ENCODE data around the gene FIGN.

The FIGN gene

DNA sequence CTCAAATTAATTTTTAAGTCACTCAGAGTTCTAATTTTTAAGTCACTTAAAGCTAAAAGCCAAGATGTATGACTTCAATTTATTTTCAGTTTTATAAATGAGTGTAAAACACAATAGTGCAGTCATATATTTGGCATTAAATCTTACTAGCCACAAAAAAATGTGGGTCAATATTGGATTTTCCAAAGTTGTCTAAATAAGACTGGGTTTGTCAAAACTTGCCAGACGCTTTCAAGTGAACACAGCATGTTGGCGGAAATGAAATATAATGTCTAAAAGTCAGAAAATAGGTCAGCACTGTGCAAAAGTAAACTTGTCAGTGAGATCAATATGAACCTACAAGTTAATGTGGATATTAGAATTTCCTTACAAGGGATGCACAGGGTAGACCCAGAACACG lies 128.9 kb downstream of the FIGN start:
- no peak for DNase-seq

DNA sequence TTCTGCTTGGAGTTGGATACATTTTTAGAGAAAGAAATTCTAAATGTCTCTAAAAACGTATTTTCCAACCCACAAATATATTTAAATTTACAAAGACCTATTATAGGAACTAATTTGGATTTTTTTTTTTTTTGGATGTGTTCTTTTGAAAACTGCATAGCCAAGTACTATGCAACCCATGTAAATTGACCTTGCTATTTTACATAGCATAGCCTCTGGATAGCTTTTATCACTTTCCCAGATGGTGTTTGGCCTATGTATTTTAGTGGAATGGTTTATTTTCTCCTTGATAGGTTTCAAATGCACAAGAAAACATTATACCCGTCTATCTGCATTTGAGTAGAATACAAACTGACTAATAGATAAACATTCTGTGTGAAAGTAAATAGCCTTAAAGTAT lies 130.0 kb downstream of the FIGN start:
- no peak for DNase-seq

DNA sequence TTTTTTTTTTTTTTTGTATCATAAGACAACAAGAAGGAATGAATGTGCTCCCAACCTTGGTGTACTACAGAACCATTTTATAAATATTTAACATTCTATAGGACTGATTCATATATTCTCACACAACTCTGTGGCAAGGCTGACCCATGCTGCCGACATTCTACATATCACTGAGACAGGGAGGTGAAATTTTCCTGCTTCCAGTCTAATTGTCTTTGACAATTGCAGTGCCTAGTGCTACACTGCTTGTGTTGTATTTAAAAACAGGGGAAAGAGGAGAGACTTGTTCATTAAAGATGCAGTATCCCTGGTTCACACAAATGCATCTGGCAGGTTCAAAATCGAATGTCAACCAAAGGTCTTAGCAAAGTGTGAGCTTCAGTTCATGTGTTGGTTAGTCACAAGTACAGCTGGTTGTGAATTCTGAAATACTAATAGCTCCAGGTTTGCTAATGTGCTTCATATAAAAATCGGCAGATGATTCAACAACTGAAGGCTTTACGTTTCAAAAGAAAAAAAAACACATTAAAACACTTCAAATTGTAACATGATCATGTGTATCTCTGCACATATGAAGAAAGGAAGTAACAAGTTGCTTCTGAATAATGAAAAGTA lies 130.8 kb downstream of the FIGN start:
- no peak for DNase-seq

DNA sequence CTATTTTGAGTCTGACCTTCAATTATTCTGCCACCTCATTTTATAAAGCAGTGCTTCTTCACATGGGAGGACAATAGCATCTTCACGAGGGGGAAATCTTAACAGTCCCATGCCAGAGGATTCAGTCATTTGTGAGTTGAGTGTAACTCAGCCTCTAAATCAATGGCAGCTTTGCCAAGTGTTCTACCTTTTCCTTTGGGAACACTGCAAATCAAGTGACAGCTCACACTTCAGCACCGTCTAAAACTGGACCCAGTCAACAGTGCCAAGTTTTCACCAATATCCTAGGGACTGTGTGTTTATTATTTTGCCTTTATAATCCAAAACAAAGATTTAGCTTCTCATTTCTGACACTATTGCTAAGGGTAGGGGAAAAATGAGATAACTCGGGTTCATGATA lies 133.6 kb downstream of the FIGN start:
- no peak for DNase-seq

DNA sequence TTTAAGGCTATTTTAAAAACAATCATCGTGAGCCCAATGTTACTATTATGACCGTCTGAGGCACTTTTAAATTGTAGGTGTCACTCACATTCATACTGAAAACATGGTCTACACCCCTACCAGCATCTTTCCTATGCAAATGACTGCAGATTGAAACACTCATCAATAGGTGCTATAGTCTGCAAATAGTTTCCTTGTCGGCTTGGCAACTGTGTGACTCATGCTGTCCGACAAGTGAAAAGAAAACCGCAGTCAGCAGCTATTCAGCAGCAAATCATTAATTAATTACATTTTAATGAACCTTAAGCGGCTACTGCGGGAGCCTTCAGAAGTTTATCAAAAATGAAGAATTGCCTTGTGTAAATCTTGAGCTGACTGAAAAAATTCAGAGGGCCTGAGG lies 134.4 kb downstream of the FIGN start:
- no peak for DNase-seq

DNA sequence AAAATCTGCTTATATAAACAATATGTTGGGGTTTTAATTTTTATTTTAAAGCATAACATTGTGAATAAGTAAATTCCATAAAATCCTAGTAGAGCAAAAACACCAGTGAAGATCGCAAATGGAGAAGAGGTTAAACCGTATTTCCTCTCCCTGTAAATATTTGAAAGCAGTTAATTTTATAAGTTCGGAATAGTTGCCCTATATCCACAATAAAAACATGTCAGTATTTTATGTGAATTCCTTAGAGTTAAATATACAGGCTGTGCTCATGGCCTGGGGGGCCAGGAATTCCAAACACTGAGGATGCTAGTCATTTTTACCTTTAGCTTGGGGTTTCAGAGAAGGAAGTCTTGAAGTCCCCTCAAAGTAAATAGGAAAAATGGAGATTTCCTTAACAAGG lies 135.0 kb downstream of the FIGN start:
- DNase-seq = no peak

DNA sequence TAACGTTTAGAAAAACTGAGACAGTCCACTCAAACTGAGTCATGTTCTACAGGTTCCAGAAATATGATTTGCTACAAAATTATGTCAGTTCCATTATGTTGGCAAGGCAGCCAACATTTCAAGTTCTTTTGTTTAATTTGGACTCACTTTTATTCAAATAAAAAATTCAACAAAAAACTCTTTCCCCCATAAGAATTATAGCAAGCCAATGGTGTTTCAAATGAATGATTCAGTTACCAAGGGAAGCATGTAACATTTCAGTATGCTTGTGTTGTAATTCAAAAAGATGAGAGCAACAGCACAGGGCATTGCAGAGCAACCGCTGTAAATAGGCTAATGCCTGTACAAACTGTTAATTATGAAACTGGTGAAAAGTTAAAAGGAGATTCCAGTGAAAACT lies 140.8 kb downstream of the FIGN start:
- no peak for DNase-seq

DNA sequence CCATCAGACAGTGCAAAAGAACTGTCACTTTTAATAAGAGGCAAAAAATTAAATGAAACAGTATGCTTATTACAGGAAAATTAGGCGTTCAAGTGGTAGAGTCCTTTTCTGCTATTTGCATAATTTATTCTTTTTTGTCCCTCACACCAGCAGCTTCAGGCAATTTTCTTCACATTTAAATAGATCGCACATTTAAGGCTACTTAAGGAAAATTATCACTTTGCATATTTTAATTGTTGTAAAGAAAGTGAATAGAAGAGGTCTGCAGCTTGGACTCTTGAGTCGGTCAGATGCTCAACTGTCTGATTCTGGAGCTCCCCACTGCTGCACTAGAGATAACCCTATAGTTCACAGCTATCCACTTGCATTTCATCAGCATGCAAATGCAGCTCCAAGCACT lies 141.3 kb downstream of the FIGN start:
- no peak for DNase-seq

DNA sequence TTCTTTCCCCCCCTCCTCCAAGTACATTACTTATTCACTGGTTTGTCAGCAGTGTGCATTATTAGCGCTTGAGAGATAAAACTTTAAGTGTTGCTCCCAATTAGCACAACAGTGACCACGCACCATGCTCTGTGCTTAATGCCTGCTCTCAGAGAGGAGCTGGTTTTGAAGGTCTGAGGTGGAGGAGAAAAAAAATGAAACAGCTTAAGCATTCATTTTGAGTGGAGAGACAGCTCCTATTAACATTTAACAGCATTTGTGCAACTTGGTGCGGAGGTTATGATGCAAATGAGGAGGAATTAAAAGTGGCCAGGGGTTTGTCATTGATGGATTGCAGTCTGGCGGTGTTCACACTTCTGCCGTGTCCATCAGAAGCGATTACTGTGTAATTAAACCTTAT lies 141.8 kb downstream of the FIGN start:
- DNase-seq = no peak

DNA sequence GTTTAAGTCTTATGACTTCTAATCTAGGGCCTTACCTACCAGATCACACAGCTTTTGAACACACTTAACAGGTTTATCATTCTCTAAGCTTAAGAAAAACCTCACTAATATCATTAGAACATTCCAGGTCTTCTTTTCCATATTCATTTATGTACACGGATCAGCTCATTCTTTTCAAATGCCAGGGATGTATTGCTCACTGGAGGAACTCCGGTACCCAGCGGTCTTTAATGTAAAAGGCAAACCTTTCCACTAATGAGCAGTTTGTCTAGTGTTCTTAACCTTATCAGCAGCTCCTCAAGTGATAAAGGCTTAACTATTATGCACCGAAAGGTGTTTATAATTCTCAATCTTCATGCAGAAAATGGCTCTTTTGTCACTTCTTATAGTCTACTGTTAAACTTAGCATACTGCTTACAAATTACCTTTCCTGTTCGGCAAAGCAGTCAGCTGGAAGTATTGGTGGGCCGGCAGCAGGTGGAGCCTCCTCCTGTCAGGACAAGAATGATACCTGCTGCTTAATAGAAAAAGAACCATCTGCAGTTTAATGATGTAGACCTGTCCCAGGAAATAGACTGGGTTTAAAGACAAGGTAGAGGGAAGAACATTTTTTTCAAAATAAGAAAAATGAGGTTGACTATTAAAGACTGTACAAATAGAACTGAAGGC lies 142.7 kb downstream of the FIGN start:
- DNase-seq = no peak

DNA sequence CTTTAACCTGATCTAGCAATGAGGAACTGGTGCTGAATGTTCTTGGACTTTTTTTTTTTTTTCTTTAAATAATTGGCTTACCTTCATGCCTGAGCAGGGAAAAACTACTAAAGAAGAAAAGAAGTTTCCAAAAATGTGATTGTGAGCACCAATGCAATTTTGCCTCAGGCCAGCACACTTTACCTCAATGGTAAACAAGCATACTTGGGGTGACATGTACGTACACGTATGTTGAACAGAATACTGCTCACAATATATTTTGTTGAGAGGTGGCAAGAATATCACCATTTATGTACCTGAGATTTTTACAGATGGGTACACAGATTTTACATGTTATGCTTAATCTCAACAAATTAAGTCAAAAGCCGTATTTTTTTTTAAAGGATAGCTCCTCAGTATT lies 144.3 kb downstream of the FIGN start:
- DNase-seq = no peak

DNA sequence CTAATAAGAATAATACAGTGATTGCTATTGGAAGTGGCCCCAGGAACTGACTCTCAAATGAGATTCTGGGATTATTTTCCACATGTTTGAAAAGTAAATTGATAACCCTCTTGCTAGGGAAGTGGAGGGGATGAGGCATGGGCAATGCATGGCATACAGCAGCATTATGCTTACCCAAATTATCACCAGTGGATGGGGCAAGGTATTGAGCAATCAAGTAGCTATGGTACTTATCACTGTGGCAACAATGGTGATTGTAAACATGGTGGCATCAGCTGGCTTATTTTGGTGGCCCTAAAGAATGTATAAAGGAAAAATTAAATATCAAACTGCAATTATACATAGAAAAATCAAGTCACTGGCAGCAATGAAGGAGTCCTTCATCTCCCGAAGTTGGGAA lies 155.1 kb downstream of the FIGN start:
- no peak for DNase-seq

DNA sequence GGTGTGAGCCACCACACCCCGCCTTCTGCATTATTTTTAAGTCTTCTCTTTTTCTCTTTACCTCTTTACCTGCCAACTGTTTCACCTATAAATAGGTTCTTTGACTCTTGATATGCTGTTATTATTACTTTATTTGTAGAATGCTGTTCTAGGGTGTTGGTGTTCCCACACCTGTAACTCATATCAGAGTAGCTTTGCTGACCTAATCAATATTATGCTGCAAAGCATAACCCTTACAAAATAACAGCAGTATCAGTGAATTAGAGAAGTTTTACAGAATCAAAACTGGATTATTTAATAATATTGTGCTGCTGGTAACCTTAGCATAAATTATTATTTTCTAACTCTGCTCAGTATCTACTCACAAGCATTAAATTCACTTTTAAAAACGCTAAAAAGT lies 161.5 kb downstream of the FIGN start:
- no peak for DNase-seq

DNA sequence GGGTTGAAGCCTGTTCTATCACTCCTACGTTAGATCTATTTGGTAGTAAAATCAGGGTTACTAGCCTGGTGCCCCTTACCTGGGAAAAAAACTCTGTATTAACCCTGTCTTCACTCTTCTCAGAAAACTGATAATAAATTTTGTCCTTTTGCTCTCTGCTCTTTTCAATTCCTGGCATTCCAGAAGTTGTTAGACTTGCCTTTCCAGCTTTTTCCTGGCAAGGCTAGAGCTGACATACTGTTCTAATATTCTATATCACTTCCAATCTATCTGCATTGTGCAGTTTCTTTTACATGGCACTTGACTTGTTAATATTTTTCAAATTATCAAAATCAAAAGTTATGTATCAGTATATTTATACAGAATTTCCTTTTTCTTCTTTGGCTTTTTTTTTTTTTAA lies 162.2 kb downstream of the FIGN start:
- no peak for DNase-seq

DNA sequence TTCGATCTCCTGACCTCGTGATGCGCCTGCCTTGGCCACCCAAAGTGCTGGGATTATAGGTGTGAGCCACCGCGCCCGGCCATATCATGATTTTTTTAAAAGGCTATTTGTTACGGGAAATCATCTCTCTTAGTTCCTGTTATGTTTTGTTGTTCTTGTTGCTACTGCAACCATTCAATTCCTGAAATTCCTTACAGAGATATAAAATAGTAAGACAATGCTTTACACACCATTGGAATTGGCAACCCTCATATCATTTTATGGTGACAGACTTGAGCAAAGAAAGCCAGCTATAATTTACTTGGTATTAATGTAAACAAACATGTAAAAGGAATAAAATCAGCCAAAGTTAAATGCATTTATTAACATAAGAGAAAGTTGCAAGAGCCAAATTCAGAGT lies 163.0 kb downstream of the FIGN start:
- no peak for DNase-seq

DNA sequence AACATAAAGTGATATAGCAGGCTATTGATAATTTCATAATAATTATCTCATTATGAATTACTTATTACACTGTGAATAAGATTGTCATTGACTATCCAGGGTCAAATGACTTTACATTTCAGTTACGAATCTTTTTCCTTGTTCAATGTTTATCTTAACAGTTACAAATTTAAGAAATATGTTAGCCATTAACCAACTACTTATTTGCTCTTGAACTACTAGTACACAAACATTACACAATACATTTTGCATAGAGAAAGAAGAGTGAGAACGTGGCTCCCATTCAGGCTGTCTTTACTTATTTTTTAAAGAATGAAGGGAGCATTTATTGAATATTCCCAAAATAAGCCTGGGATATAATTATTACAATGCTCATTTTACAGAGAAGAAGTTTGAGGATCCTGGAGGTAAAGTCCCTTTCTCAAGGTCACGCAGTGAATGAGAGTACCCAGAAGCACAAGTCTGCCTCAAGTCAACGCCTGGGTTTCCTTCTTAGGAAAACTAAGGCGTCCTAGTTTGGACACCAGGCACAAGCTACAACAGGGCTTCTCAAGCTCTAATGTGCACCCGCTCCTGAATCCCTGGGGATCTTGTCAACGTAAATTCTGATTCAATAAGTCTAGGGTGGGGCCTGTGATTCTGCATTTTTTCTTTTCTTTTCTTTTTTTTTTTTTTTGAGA lies 164.2 kb downstream of the FIGN start:
- no peak for DNase-seq

DNA sequence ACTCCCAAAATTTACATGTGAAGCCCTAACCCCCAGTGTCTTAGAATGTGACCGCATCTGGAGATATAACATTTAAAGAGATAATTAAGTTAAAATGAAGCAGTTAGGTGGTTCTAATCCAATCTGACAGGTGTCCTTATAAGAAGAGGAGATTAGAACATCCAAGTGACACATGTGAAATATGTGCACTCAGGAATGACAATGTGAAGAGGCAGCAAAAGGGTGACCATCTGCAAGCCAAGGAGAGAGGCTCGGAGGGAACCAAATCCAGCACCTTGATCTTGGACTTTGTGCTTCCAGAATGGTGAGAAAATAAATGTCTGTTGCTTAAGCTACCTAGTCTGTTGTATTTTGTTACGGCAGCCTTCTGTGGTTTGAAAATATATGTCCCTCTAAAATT lies 165.4 kb downstream of the FIGN start:
- no peak for DNase-seq

DNA sequence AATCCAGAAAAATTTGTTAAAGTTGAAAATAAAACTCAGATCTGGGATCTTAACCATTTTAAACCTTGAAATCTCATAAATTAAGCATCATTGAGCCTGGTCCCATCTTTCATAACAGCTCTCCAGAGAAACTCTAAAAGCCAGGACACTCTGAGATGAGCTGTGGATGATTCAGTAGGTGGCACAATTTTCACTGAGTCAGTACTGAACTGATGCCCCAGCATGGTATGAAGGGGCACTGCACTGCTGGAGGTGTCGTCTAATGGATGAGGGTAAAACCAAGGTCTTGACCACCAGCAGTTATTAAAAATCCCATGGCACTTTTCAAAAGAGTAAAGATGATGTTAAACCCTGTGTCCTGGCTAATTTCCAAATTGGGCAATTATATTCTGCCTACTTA lies 170.6 kb downstream of the FIGN start:
- no peak for DNase-seq

DNA sequence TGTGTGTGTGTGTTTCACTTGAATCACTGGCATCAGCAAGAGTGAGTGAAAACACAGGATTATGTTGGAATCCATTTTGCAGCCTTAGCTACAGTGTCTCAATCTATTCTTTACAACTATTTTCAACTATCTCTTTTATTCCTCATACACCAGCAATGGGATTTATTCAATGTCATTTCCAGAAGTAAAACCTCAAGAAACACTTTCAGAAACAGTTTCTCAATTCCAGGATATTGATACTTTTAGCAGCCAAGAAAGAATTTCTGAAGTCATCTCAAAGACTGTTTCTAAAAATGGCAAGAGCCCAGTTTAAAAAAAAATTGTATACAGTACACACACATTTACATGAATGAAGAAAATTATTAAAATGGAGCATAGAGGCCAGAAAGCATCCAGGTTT lies 171.6 kb downstream of the FIGN start:
- no peak for DNase-seq

DNA sequence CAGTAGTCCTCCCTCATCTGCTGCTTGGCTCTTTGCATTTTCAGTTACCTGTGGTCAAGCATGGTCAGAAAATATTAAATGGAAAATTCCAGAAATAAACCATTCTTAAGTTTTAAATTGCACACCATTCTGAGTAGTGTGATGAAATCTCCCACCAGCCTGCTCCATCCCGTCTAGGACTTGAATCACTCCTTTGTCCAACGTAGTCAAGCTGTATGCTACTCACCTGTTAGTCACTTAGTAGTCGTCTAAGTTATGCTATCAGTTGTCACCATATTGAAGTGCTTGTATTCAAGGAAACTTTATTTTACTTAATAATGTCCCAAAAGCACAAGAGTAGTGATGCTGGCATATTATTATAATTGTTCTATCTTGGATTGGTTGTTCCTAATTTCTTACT lies 172.5 kb downstream of the FIGN start:
- no peak for DNase-seq

DNA sequence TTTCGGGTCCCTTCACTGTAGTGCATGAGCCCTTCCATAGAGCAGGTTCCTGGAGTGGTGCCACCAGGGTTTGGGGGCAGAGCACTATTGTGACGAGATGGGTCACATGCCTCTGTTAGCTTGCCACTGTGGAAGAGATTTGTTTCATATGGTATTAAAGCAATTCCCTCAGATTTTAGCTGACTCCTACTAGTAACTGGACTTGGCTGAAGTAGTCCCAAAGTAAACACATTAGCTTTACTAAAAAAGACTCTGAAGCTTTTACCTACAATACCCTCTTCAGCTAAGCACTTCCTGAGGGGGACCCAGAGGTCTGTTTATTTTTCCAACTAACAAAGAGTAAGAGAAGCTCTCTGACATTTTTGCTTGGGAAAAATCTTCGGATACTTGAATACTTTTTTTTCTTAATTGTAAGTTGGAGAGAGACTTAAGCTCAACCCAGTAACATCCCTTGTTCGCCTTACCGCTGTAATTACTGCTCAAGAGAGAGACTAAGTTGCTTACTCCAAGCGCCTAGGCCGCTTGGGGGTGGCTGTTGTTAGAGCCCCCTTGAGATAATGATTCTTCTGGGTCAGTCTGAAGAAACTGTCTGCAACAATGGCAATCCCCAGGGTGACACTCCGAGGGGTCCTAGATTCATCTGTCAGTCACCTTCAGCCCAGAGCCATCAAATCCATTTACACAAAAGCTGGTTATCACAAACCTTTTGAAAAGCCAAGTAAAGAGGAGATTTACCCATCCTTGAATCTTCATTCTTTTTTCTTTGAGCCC lies 177.4 kb downstream of the FIGN start:
- DNase-seq = no peak

DNA sequence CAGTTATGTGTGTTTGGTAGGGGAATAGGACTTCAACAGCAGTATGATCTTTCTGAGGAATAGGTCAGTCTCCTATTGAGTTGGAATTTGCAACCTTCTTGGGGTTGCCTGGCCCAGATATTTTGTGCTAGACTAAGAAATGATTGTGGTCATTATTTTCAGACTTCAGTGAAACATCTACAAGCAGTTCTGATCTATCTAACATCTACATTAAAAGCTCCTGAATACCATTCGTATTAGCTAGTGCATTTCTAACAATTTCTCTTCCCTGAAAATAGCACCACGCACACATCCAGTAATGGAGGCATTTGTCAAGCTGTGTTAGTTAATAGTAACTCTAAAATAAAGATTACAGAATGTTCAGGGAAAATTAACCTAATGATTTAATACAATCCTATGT lies 179.3 kb downstream of the FIGN start:
- DNase-seq = no peak

DNA sequence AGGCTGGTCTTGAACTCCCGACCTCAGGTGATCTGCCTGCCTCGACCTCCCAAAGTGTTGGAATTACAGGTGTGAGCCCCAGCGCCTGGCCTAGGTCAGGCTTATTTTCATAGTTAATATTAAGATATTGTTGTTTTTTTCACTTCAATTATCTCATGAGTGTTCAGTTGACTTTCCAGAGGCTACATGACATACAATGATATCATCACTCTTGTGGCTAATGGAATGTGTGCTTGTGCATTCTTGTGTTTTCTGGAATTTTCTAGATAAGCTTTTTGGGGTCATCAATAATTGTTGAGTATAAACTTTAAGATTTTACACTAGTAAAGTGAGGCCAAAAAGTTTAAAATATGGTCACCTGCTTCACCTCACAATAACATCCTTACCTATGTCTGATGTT lies 180.9 kb downstream of the FIGN start:
- no peak for DNase-seq

DNA sequence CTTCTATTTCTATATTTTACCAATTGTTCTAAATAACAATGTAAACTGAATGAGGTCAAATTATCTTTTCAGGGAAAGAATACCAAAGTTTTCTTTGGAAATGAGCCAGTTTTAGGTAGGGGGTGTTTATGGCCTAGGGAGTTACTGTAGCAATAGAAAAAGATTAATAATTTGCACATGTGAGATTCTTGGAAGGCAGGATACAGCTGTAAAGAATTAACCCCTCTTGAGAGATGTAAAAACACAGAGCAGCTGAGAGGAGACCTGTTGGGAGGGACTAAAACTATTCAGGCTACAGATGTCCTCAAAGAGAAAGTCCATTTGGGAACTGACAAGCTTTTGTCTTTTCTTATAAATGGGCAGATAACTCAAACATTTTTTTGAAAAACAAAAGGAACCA lies 182.2 kb downstream of the FIGN start:
- no peak for DNase-seq

Measured in stimulated activated CD4-positive, alpha-beta T cell treated with anti-CD3 and anti-CD28 coated beads, Interleukin-15, amount 100 ng/mL, for 24 hours (primary cell).